ENCODE results near the gene RNF146. TPM values are rescaled to one million over a fixed set of nuclear protein-coding genes. Genes with fewer than 3 reads are reported as not detected.
"Not testable (repeated sequence)": the region's sequence is repeated elsewhere in the genome, so short reads cannot be mapped to it uniquely, and the experiment has no call there.

Gene RNF146
- total RNA-seq, 1 experiment from 2014 or later: 29.8 TPM

- H3K27ac ChIP-seq: no peak overlapping the region
- H3K4me1 ChIP-seq: peaks cover 2% of the 10 kb centered on the region; the same call in 1 of the 2 replicates
- no peak for DNase-seq
- no peaks in the 10 kb centered on the region for H3K27me3 ChIP-seq
- H3K4me3 ChIP-seq: no peak overlapping the region
- H3K36me3 ChIP-seq: peaks cover 28% of the 10 kb centered on the region
- no peaks in the 10 kb centered on the region for H3K9me3 ChIP-seq (replicated peaks)
These were observed 33.0 kb downstream of the RNF146 start for GRCh38 chr6:127299522-127300240.

DNA sequence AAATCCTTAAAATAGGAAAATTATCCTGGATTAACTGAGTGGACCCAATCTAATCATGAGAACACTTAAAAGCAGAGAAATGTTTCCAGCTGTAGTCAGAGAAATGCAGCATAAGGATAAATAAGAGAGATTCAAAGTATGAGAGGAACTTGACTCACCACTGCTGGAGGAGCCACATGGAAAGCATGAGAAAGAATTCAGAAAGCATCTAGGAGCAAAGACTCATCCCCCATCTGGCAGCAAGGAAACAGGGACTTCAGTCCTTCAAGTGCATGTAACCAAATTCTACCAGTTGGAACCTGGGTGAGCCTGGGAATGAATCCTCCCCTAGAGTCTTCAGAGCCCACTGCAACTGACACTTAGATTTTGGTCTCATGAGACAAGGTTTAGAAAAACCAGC lies 33.7 kb downstream of the RNF146 start:
- DNase-seq: no peak
- H3K4me3 ChIP-seq: no peak overlapping the region
- H3K27ac ChIP-seq: no peak overlapping the region
- no peaks in the 10 kb centered on the region for H3K27me3 ChIP-seq
- H3K36me3 ChIP-seq: peaks cover 28% of the 10 kb centered on the region
- H3K9me3 ChIP-seq (replicated peaks): no peaks in the 10 kb centered on the region
- peaks cover 2% of the 10 kb centered on the region; the same call in 1 of the 2 replicates for H3K4me1 ChIP-seq

DNA sequence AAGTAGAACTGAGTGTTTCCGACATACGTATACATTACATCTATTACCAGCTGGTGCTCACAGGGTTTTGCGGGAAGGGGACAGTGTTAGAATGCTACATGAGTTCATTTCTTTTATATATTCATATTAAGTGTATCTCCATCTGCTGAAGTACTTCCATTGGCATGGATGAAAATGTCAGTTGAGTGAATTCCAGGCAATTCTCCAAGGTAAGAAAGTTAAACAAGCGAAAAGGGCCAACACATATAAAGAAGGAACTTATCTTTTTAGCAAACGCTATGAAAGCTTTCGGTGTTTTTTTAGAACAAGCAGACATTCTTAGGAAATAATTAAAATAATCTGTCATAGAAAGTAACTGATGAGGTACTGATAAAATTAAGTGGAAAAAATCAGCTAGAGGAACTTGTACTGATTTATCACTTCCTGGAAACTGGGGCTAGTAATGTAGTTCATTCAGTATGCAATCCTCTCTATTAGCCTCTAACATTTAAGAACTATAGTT lies 34.6 kb downstream of the RNF146 start:
- DNase-seq: no peak
- Histone ChIP-seq H3K4me1 (peaks cover 2% of the 10 kb centered on the region; the same call in 1 of the 2 replicates), H3K4me3 (no peak overlapping the region), H3K9me3 (replicated peaks) (no peaks in the 10 kb centered on the region), H3K27me3 (no peaks in the 10 kb centered on the region), H3K36me3 (peaks cover 29% of the 10 kb centered on the region), H3K27ac (no peak overlapping the region)

DNA sequence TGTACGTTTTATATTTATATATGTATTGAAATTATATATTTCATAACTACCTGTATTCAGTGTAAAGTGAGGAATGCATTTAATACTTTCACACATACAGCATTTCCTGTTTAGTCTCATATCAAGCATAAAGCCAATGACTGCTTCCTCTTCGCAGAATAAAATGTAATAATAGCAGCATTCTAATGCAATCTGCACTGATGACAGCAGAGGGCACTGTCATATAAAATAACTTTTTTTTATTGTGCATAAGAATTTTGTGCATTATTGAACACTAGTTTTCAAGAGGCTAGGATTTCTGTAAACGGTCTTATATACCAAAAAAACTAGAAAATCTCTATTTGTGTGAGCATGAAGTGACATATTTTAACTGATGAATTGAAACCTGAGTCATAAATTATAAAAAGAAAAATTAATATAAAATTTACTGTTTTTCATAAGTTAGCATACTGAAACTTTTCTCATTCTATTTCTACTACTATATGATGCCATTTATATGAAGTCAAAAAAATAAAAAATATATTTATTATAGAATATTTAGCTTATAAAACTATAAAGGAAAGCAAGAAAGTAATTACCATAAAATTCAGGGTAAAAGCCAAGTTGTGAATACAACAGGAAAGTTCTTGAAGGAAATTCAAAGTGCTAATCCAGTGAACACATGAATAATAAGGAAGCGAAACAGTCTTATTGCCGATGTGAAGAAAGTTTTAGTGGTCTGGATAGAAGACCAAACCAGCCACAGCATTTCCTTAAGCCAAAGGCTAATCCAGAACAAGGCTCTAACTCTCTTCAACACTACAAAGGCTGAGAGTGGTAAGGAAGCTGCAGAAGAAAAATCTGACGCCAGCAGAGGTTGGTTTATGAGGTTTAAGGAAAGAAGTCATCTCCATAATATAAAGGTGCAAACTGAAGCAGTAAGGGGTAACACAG lies 36.3 kb downstream of the RNF146 start:
- peak; percentile 7 to 52 for DNase-seq
- Histone ChIP-seq H3K4me3 (no peak overlapping the region), H3K27ac (no peak overlapping the region), H3K4me1 (peaks cover 2% of the 10 kb centered on the region; the same call in 1 of the 2 replicates), H3K27me3 (no peaks in the 10 kb centered on the region), H3K36me3 (peaks cover 38% of the 10 kb centered on the region), H3K9me3 (replicated peaks) (peaks cover under 1% of the 10 kb centered on the region)

DNA sequence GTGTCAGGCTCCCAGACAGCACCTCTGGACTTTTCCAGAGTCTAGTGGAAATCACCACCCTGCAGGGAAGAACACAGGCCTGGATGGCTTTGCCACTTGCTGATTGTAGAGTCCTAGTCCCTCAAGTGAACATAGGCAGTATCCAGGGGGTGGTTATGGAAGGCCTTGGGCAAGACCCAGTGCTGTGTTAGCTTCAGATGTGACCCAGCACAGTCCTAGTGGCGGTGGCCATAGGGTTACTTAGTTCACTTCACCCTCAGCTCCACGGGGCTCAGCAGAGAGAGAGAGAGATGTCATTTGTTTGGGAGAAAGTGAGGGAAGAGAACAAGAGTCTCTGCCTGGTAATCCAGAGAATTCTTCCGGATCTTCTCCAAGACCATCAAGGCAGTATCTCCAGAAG lies 37.3 kb downstream of the RNF146 start:
- peaks cover 38% of the 10 kb centered on the region for H3K36me3 ChIP-seq
- H3K9me3 ChIP-seq (replicated peaks): peaks cover 6% of the 10 kb centered on the region
- no peak for DNase-seq
- no peak overlapping the region for H3K27ac ChIP-seq
- no peak overlapping the region for H3K4me3 ChIP-seq
- no peaks in the 10 kb centered on the region for H3K27me3 ChIP-seq
- H3K4me1 ChIP-seq: peaks cover 2% of the 10 kb centered on the region; the same call in 1 of the 2 replicates

GRCh38 chr6:127305741-127306140 lies 39.1 kb downstream of the RNF146 start:
- H3K27me3 ChIP-seq: no peaks in the 10 kb centered on the region
- no peak overlapping the region for H3K4me3 ChIP-seq
- peaks cover 38% of the 10 kb centered on the region for H3K36me3 ChIP-seq
- DNase-seq: no peak
- no peak overlapping the region for H3K27ac ChIP-seq
- peaks cover 6% of the 10 kb centered on the region for H3K9me3 ChIP-seq (replicated peaks)
- H3K4me1 ChIP-seq: peaks cover 2% of the 10 kb centered on the region; the same call in 1 of the 2 replicates

DNA sequence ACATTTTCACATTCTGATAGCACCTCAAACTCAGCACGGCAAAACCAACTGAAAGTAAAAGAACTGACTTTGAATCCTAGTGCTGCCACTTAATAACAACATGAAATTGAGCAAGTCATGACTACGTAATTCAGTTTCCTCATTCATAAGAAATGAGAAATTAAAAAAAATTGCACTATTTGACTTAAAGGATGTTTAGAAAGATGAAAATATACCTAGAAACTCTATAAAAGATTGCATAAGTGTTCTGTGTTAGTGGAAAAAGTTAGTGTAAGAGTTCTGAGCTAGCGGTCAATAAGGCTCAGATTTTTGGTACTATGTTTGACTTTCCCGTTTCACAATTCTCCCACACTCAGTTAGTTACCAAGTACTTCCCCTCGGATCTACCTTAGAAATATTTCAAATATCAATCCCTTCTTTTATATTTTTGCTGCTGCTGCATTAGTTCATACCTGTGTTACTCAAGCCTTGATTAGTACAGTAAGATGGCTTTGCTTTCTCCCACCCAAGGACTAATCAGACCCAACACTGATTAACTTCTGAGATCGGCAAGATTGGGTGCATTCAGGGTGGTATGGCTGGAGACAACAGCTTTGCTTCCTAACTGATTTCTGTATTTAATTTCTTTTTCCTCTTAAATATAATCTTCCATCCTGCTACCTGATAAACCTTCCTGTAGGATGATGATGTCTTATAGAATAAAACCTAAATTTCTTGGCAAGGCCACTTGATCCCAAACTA lies 50.9 kb downstream of the RNF146 start:
- DNase-seq: no peak
- Histone ChIP-seq H3K27ac (no peak overlapping the region), H3K36me3 (peaks cover 58% of the 10 kb centered on the region), H3K4me3 (no peak overlapping the region), H3K27me3 (no peaks in the 10 kb centered on the region), H3K4me1 (no peaks in the 10 kb centered on the region), H3K9me3 (replicated peaks) (no peaks in the 10 kb centered on the region)

DNA sequence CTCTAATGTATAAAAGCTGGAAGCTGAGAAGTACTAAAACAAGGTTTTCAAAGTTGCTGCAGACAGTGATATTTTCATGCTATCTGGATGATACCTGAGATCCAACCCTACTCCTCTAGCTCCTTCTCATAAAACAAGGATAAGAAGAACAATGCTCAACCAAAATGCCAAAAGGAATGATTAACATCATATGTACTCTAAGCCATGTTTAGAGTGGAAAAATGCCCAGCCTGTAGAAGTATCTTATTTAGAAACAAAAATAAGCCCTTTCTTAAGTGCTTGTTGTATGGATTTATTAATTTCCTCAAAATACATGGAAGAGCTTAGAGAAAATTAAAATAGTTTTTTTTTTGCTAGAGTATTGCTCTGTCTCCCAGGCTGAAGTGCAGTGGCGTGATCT lies 53.0 kb downstream of the RNF146 start:
- H3K4me1 ChIP-seq: no peaks in the 10 kb centered on the region
- H3K36me3 ChIP-seq: peaks cover 61% of the 10 kb centered on the region
- no peaks in the 10 kb centered on the region for H3K9me3 ChIP-seq (replicated peaks)
- H3K4me3 ChIP-seq: no peak overlapping the region
- no peaks in the 10 kb centered on the region for H3K27me3 ChIP-seq
- DNase-seq: no peak
- H3K27ac ChIP-seq: no peak overlapping the region

DNA sequence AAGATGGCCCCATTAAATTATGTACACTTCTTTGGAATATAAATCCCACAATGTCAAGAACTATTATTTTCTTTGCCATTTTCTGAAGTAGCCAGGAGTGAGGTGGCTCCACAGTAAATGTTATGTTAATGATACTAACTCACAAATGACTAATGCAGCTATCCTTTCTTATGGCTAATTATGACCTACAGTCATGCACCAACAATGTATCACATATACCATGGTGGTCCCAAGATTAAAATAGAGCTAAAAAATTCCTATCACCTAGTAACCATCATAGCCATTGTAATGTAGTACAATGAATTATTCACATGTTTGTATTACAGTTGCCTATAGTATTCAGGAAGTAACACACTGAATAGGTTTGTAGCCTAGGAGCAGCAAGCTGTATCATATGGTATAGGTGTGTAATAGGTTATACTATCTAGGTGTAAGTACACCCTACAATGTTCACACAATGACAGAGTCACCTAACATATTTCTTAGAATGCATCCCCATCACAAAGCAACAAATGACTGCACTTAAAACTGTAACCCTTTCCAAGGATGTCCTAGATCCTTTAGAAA lies 61.5 kb downstream of the RNF146 start:
- Histone ChIP-seq H3K9me3 (replicated peaks) (no peaks in the 10 kb centered on the region), H3K4me1 (no peaks in the 10 kb centered on the region), H3K4me3 (no peak overlapping the region), H3K36me3 (peaks cover 48% of the 10 kb centered on the region), H3K27ac (no peak overlapping the region), H3K27me3 (no peaks in the 10 kb centered on the region)
- DNase-seq: no peak

DNA sequence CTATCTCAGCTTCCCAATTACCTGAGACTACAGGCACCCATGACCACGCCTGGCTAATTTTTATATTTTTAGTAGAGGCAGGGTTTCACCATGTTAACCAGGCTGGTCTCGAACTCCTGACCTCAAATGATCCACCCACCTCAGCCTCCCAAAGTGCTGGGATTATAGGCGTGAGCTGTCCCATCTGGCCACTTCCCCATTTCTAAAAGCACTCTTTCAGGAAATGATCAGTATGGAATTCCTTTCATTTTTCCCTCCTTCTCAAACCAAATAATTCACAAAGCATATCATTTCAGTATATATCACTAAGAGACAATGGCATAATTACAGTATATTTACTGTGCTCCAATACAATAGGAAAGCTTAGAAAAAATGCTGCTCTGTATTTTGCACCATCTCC lies 64.6 kb downstream of the RNF146 start:
- not testable (repeated sequence) for H3K9me3 ChIP-seq (replicated peaks); H3K4me1 ChIP-seq; H3K27ac ChIP-seq; DNase-seq; H3K27me3 ChIP-seq; H3K4me3 ChIP-seq
- H3K36me3 ChIP-seq: peaks cover 38% of the 10 kb centered on the region

- Histone ChIP-seq H3K27me3 (no peaks in the 10 kb centered on the region), H3K27ac (no peak overlapping the region), H3K36me3 (peaks cover 26% of the 10 kb centered on the region), H3K9me3 (replicated peaks) (no peaks in the 10 kb centered on the region), H3K4me1 (peaks cover 3% of the 10 kb centered on the region; the same call in 1 of the 2 replicates), H3K4me3 (no peak overlapping the region)
- DNase-seq: no peak
These were observed 65.8 kb downstream of the RNF146 start for GRCh38 chr6:127332383-127332961.
